Activated CD8-positive, alpha-beta T cell treated with anti-CD3 and anti-CD28 coated beads for 36 hours (primary cell): ENCODE measurements around the gene SHISA9. TPM values are rescaled to one million over a fixed set of nuclear protein-coding genes. Genes with fewer than 3 reads are reported as not detected.

ENCODE experiments used
- ATAC-seq: fragments of 200-7000 bp; cut with Tn5 transposase; one replicate; pipeline ENCODE4 v1.10.0; 2021; ENCODE audit warnings: mild to moderate bottlenecking, moderate library complexity
- CTCF ChIA-PET: fragments of 350-600 bp; sonication (Branson Sonifier 250); formaldehyde crosslinking; loops from one replicate; lab custom pipeline; 2021; ENCODE audit warnings: antibody characterized with exemption; lab: Charles Lee
- POLR2A ChIA-PET: fragments of 350-600 bp; sonication (Branson Sonifier 250); formaldehyde crosslinking; loops from one replicate; lab custom pipeline; 2021; ENCODE audit warnings: antibody characterized with exemption; lab: Charles Lee
- DNase-seq: peaks from one replicate; pipeline ENCODE4 v3.0.0-alpha.2; 2020
- H3K27ac Mint-ChIP-seq: one replicate; pipeline ENCODE4 v1.8.0; 2021; ENCODE audit warnings: mild to moderate bottlenecking, mixed read lengths
- H3K27me3 Mint-ChIP-seq: one replicate; pipeline ENCODE4 v1.8.0; 2021; ENCODE audit warnings: mixed read lengths
- H3K36me3 Mint-ChIP-seq: one replicate; pipeline ENCODE4 v1.8.0; 2021; ENCODE audit warnings: low read depth, mixed read lengths
- H3K4me1 Mint-ChIP-seq: one replicate; pipeline ENCODE4 v1.8.0; 2021; ENCODE audit warnings: low read depth, mixed read lengths
- H3K4me3 Mint-ChIP-seq: one replicate; pipeline ENCODE4 v1.8.0; 2021; ENCODE audit warnings: mild to moderate bottlenecking, moderate library complexity, mixed read lengths
- H3K9me3 Mint-ChIP-seq: one replicate; pipeline ENCODE4 v1.8.0; 2021; ENCODE audit warnings: mixed read lengths
- CTCF ChIP-seq: fragments of 200-600 bp; IDR thresholded peaks from one replicate; pipeline ENCODE4 v1.8.0; 2022; ENCODE audit warnings: antibody characterized with exemption, mild to moderate bottlenecking
- intact Hi-C: fragments of 100-400 bp; cut with micrococcal nuclease; formaldehyde crosslinking; loops from one replicate; pipeline ENCODE4 v1.10.0; 2022
- total RNA-seq, 2 experiments: library from RNA; stranded (reverse); gene quantifications; one replicate each; pipeline ENCODE4 v1.2.3, GENCODE V29; 2021

The SHISA9 gene
- total RNA-seq, 2 experiments from 2014 or later, result not detected

GRCh38 chr16:13123991-13124390 is 222.6 kb downstream of the SHISA9 start:
- no peak for TF ChIP-seq CTCF
- H3K4me1 Mint-ChIP-seq, result no peaks in the 10 kb centered on the region
- intact Hi-C loops, result no loop called here
- no peaks in the 10 kb centered on the region for H3K9me3 Mint-ChIP-seq
- DNase-seq, result no peak
- no peak overlapping the region for H3K4me3 Mint-ChIP-seq
- no peak overlapping the region for H3K27ac Mint-ChIP-seq
- peaks cover 4% of the 10 kb centered on the region for H3K27me3 Mint-ChIP-seq
- ATAC-seq, result no peak
- CTCF ChIA-PET, result no interaction called here
- POLR2A ChIA-PET, result no interaction called here
- H3K36me3 Mint-ChIP-seq, result no peaks in the 10 kb centered on the region

DNA sequence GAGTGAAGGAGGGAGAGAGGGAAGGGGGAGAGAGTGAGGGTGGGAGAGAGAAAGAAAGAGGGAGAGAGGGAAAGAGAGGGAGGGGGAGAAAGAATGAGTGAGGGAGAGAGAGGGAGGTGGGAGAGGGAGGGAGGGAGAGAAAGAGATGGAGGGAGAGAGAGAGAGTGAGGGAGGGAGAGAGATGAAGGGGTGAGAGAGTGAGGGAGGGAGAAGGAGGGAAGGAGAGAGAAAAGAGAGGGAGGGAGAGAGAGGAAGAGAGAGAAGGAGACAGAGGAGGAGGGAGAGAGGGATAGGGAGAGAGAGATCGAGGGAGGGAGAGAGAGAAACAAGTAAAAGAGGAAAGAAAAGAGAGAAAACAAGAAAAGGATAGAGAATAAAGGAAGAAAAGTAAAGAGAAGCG is 225.7 kb downstream of the SHISA9 start:
- DNase-seq (no peak), ATAC-seq (no peak)
- POLR2A ChIA-PET, result no interaction called here
- Mint-ChIP-seq H3K36me3 (no peaks in the 10 kb centered on the region), H3K4me3 (no peak overlapping the region), H3K27ac (no peak overlapping the region), H3K9me3 (peaks cover 4% of the 10 kb centered on the region), H3K4me1 (no peaks in the 10 kb centered on the region), H3K27me3 (no peaks in the 10 kb centered on the region)
- CTCF ChIA-PET, result no interaction called here
- TF ChIP-seq CTCF, result no peak
- intact Hi-C loops, result no loop called here

DNA sequence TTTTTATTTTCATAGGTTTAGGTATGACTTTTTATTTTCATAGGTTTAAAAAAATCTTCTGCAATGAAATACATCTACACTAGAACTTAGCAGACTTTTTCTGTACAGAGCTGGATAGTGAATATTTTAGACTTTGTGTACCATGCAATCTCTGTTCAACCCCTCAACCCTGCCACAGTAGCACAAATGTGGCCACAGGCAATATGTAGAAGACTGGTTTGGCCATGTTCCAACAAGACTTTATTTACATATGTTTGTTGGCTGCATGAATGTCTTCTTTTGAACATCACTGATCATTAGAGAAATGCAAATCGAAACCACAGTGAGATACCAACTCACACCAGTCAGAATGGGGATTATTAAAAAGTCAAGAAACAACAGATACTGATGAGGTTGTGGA is 229.2 kb downstream of the SHISA9 start:
- Mint-ChIP-seq H3K36me3 (no peaks in the 10 kb centered on the region), H3K4me1 (no peaks in the 10 kb centered on the region), H3K27me3 (no peaks in the 10 kb centered on the region), H3K27ac (no peak overlapping the region), H3K4me3 (no peak overlapping the region), H3K9me3 (peaks cover 16% of the 10 kb centered on the region)
- intact Hi-C loops, result no loop called here
- CTCF ChIA-PET, result no interaction called here
- POLR2A ChIA-PET, result no interaction called here
- DNase-seq (no peak), ATAC-seq (no peak)
- no peak for TF ChIP-seq CTCF

DNA sequence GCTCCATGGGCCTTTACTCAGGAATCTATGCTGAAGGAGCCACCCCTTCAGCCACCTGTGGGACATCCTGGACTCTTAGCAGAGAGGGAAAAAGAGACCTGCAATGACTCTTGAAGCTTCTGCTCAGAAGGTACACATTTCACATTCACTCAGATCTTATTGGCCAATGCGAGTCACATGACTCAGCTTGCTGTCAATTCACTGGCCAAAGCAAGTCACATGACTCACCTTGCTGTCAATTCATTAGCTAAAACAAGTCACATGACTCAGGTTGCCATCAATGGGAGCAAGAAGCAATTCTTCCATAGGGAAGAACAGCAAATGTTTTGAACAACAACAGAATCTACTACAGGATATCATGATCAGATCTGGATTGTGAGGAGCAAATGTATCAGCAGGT is 233.4 kb downstream of the SHISA9 start:
- intact Hi-C loops, result no loop called here
- ChIA-PET POLR2A (no interaction called here), CTCF (no interaction called here)
- DNase-seq (no peak), ATAC-seq (no peak)
- no peak overlapping the region for H3K4me3 Mint-ChIP-seq
- TF ChIP-seq CTCF, result no peak
- no peaks in the 10 kb centered on the region for H3K4me1 Mint-ChIP-seq
- H3K9me3 Mint-ChIP-seq, result peaks cover 16% of the 10 kb centered on the region
- no peak overlapping the region for H3K27ac Mint-ChIP-seq
- no peaks in the 10 kb centered on the region for H3K36me3 Mint-ChIP-seq
- no peaks in the 10 kb centered on the region for H3K27me3 Mint-ChIP-seq

GRCh38 chr16:13136901-13137300 is 235.5 kb downstream of the SHISA9 start:
- no peak overlapping the region for H3K27ac Mint-ChIP-seq
- ChIA-PET POLR2A (no interaction called here), CTCF (no interaction called here)
- peaks cover 15% of the 10 kb centered on the region for H3K9me3 Mint-ChIP-seq
- no peak overlapping the region for H3K4me3 Mint-ChIP-seq
- DNase-seq (no peak), ATAC-seq (no peak)
- no peaks in the 10 kb centered on the region for H3K36me3 Mint-ChIP-seq
- no peak for TF ChIP-seq CTCF
- intact Hi-C loops, result no loop called here
- H3K4me1 Mint-ChIP-seq, result no peaks in the 10 kb centered on the region
- H3K27me3 Mint-ChIP-seq, result no peaks in the 10 kb centered on the region
